HepG2 (cell line): ENCODE measurements around the gene APRT. TPM values are rescaled to one million over a fixed set of nuclear protein-coding genes. Genes with fewer than 3 reads are reported as not detected.

Experiments used
- ARNTL ChIP-seq: sonication (generic); formaldehyde crosslinking; IDR thresholded peaks from 2 replicates; pipeline ENCODE4 v1.4.0; 2020; ENCODE audit warnings: mild to moderate bottlenecking, missing genetic modification reagents
- E2F1 ChIP-seq: sonication (generic); formaldehyde crosslinking; IDR thresholded peaks from 2 replicates; pipeline ENCODE4 v1.5.0; 2020; ENCODE audit warnings: missing genetic modification reagents
- MYNN ChIP-seq: sonication (generic); formaldehyde crosslinking; IDR thresholded peaks from 2 replicates; pipeline ENCODE4 v1.4.0; 2020; ENCODE audit warnings: mild to moderate bottlenecking, low read depth, missing genetic modification reagents
- NAIF1 ChIP-seq: sonication (generic); formaldehyde crosslinking; IDR thresholded peaks from 2 replicates; pipeline ENCODE4 v1.5.0; 2020; ENCODE audit warnings: mild to moderate bottlenecking, missing genetic modification reagents, borderline replicate concordance
- NR2F6 ChIP-seq, 2 experiments: IDR thresholded peaks; 2 replicates each; pipeline ENCODE4 v1.6.1; 2016; ENCODE audit warnings: antibody characterized with exemption in 1 of 2, mild to moderate bottlenecking in 1 of 2
- NR3C1 ChIP-seq: sonication (generic); formaldehyde crosslinking; IDR thresholded peaks from 2 replicates; pipeline ENCODE4 v1.4.0; 2020; ENCODE audit warnings: missing genetic modification reagents
- PHF21A ChIP-seq: sonication (generic); formaldehyde crosslinking; IDR thresholded peaks from 2 replicates; pipeline ENCODE4 v1.5.0; 2020; ENCODE audit warnings: mild to moderate bottlenecking, missing genetic modification reagents
- SMARCE1 ChIP-seq: fragments of 450-650 bp; IDR thresholded peaks from 2 replicates; pipeline ENCODE4 v1.6.1; 2017; ENCODE audit warnings: borderline replicate concordance
- ZFP82 ChIP-seq: sonication (generic); formaldehyde crosslinking; IDR thresholded peaks from 2 replicates; pipeline ENCODE4 v1.5.1; 2020; ENCODE audit warnings: mild to moderate bottlenecking, missing genetic modification reagents, borderline replicate concordance
- ZMYM3 ChIP-seq: sonication (generic); formaldehyde crosslinking; IDR thresholded peaks from 2 replicates; pipeline ENCODE4 v1.5.1; 2020; ENCODE audit warnings: mild to moderate bottlenecking, missing genetic modification reagents
- ZNF33A ChIP-seq: sonication (generic); formaldehyde crosslinking; IDR thresholded peaks from 2 replicates; pipeline ENCODE4 v1.5.1; 2020; ENCODE audit warnings: missing genetic modification reagents, mild to moderate bottlenecking, moderate library complexity, borderline replicate concordance
- ZNF44 ChIP-seq: sonication (generic); formaldehyde crosslinking; IDR thresholded peaks from 2 replicates; pipeline ENCODE4 v1.5.1; 2020; ENCODE audit warnings: mild to moderate bottlenecking, missing genetic modification reagents
- ZNF543 ChIP-seq: sonication (generic); formaldehyde crosslinking; IDR thresholded peaks from 2 replicates; pipeline ENCODE4 v1.4.0; 2020; ENCODE audit warnings: mild to moderate bottlenecking, missing genetic modification reagents
- ZNF598 ChIP-seq: sonication (generic); formaldehyde crosslinking; IDR thresholded peaks from 2 replicates; pipeline ENCODE4 v1.5.1; 2020; ENCODE audit warnings: mild to moderate bottlenecking, missing genetic modification reagents, borderline replicate concordance
- ZNF678 ChIP-seq: sonication (generic); formaldehyde crosslinking; IDR thresholded peaks from 2 replicates; pipeline ENCODE4 v1.4.0; 2020; ENCODE audit warnings: mild to moderate bottlenecking, missing genetic modification reagents
- ZNF703 ChIP-seq: sonication (generic); formaldehyde crosslinking; IDR thresholded peaks from 2 replicates; pipeline ENCODE4 v1.5.1; 2020; ENCODE audit warnings: missing genetic modification reagents, mild to moderate bottlenecking, moderate library complexity, borderline replicate concordance
- polyA plus RNA-seq, 8 experiments: library from polyadenylated mRNA; depleted of rRNA in 3 of 8; stranded (reverse) in 7 of 8; unstranded in 1 of 8; fragments of >200 nt; fragmentation: Illumina TruSeq in 4 of 8; extraction: Trizol in 4 of 8; gene quantifications; 2 replicates each; pipeline versions ENCODE4 v1.2.1 to v1.2.3, GENCODE V29; 2011 to 2016; ENCODE audit warnings: low read depth in 4 of 8, missing spikeins in 1 of 8, mixed read lengths in 1 of 8; ENCODE audit not compliant: insufficient read depth in 1 of 8
- total RNA-seq, 5 experiments: library from RNA; depleted of rRNA; stranded (reverse); fragments of >200 nt; fragmentation: Illumina TruSeq; extraction: Trizol; gene quantifications; 2 replicates each; pipeline ENCODE4 v1.2.3, GENCODE V29; 2016; ENCODE audit warnings: low read depth in 1 of 5
- TF ChIP-seq, protein P1 (sequence below): sonication (generic); formaldehyde crosslinking; IDR thresholded peaks from 2 replicates; pipeline ENCODE4 v1.8.0; 2023; ENCODE audit warnings: mild to moderate bottlenecking, missing genetic modification reagents
- TF ChIP-seq, protein P2 (sequence below): sonication (generic); formaldehyde crosslinking; IDR thresholded peaks from 2 replicates; pipeline ENCODE4 v1.4.0; 2020; ENCODE audit warnings: missing genetic modification reagents, borderline replicate concordance
- TF ChIP-seq, protein P3 (sequence below), 2 experiments: sonication (generic) in 1 of 2; formaldehyde crosslinking in 1 of 2; IDR thresholded peaks; 2 replicates each; pipeline versions ENCODE4 v1.5.1 to v1.6.1; 2011 to 2020; ENCODE audit warnings: borderline replicate concordance in 1 of 2, low read depth in 1 of 2, low read length in 1 of 2, mild to moderate bottlenecking in 1 of 2, missing genetic modification reagents in 1 of 2, moderate library complexity in 1 of 2

The APRT gene
- total and polyA plus RNA-seq, 2 of the 13 experiments (the other 11 are each of a cell fraction or from before 2014, with no cell fraction given), result 155 to 242 TPM

DNA sequence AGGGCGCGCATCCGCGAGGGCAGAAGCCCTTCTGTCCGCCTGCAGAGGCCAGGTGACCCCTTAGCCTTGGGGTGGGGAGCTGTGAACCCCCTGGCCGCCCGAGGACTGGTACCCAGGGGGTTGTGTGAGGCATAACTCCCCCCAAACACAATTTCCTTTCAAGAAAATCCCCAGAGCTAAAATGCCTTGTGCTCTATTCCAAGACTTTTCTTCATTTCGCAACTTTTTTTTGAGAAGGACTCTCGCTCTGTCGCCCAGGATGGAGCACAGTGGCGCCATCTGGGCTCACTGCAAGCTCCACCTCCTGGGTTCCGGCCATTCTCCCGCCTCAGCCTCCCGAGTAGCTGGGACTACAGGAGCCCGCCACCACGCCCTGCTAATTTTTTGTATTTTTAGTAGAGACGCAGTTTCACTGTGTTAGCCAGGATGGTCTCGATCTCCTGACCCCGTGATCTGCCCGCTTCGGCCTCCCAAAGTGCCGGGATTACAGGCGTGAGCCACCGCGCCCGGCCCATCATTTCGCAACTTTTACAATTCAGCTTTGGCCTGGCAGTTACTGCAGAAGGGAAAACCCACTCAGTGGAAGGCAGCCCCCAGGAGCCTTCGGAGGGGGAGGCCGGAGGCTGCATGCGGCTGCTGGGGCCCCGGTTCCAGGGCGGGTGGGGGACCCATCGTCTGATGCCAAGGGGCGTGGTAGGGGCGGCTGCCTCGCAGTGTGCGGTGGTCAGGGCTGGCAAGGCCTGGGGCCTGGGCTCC is 963 bp upstream of the APRT start (continued):
- TF ChIP-seq, protein P1, sequence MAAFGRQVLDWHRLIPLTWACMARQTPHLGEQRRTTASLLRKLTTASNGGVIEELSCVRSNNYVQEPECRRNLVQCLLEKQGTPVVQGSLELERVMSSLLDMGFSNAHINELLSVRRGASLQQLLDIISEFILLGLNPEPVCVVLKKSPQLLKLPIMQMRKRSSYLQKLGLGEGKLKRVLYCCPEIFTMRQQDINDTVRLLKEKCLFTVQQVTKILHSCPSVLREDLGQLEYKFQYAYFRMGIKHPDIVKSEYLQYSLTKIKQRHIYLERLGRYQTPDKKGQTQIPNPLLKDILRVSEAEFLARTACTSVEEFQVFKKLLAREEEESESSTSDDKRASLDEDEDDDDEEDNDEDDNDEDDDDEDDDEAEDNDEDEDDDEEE (CRISPR knock-in tag), result peak; percentile 44; the same call in 1 of the 2 replicates
- no peak for TF ChIP-seq NR3C1 (CRISPR knock-in tag)
- peak; percentile 9; the same call in 1 of the 2 replicates for TF ChIP-seq ZNF543 (CRISPR knock-in tag)
- TF ChIP-seq ZNF33A, result peak; percentile 16; the same call in 1 of the 2 replicates
- TF ChIP-seq ZNF598 (CRISPR knock-in tag), result 0 out of 2 replicates have a peak, but pooled peaks have one; percentile 5
- TF ChIP-seq E2F1 (CRISPR knock-in tag), result peak; percentile 16; the same call in 1 of the 2 replicates
- 0 out of 2 replicates have a peak, but pooled peaks have one; percentile 34 for TF ChIP-seq NR2F6 (IDR thresholded peaks at IDR 0.05)
- no peak; the same call in 1 of the 2 replicates for TF ChIP-seq NR2F6 (CRISPR knock-in tag; IDR thresholded peaks at IDR 0.05)
- TF ChIP-seq ZNF703 (CRISPR knock-in tag), result 0 out of 2 replicates have a peak, but pooled peaks have one; percentile 68
- peak; percentile 12; the same call in 1 of the 2 replicates for TF ChIP-seq PHF21A
- no peak for TF ChIP-seq ZNF44 (CRISPR knock-in tag)
- TF ChIP-seq ZFP82 (CRISPR knock-in tag), result 0 out of 2 replicates have a peak, but pooled peaks have one; percentile 35
- TF ChIP-seq MYNN (CRISPR knock-in tag), result no peak
- TF ChIP-seq, protein P2, sequence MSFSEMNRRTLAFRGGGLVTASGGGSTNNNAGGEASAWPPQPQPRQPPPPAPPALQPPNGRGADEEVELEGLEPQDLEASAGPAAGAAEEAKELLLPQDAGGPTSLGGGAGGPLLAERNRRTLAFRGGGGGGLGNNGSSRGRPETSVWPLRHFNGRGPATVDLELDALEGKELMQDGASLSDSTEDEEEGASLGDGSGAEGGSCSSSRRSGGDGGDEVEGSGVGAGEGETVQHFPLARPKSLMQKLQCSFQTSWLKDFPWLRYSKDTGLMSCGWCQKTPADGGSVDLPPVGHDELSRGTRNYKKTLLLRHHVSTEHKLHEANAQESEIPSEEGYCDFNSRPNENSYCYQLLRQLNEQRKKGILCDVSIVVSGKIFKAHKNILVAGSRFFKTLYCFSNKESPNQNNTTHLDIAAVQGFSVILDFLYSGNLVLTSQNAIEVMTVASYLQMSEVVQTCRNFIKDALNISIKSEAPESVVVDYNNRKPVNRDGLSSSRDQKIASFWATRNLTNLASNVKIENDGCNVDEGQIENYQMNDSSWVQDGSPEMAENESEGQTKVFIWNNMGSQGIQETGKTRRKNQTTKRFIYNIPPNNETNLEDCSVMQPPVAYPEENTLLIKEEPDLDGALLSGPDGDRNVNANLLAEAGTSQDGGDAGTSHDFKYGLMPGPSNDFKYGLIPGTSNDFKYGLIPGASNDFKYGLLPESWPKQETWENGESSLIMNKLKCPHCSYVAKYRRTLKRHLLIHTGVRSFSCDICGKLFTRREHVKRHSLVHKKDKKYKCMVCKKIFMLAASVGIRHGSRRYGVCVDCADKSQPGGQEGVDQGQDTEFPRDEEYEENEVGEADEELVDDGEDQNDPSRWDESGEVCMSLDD (CRISPR knock-in tag), result peak; percentile 25; the same call in 1 of the 2 replicates
- TF ChIP-seq ZMYM3, result peak; percentile 49
- no peak for TF ChIP-seq ZNF678 (CRISPR knock-in tag)
- no peak for TF ChIP-seq ARNTL (CRISPR knock-in tag)
- TF ChIP-seq SMARCE1, result no peak
- TF ChIP-seq, protein P3, sequence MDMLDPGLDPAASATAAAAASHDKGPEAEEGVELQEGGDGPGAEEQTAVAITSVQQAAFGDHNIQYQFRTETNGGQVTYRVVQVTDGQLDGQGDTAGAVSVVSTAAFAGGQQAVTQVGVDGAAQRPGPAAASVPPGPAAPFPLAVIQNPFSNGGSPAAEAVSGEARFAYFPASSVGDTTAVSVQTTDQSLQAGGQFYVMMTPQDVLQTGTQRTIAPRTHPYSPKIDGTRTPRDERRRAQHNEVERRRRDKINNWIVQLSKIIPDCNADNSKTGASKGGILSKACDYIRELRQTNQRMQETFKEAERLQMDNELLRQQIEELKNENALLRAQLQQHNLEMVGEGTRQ (IDR thresholded peaks at IDR 0.05; ENCODE audit: low read depth, low read length), result no peak
- TF ChIP-seq, protein P3 (CRISPR knock-in tag; IDR thresholded peaks at IDR 0.05; ENCODE audit: borderline replicate concordance), result 0 out of 2 replicates have a peak, but pooled peaks have one; percentile 51
- TF ChIP-seq NAIF1 (CRISPR knock-in tag), result 0 out of 2 replicates have a peak, but pooled peaks have one; percentile 24
